NCI-H2196 treated with DMSO at 0.1 percent for 48 hours (cell line): Measurements from ENCODE around the gene PARD3B.

Experiments used
- DNase-seq: peaks from one replicate; lab custom pipeline; 2025; ENCODE audit not compliant: unreplicated experiment; lab: John Stamatoyannopoulos, UW

The PARD3B gene

DNA sequence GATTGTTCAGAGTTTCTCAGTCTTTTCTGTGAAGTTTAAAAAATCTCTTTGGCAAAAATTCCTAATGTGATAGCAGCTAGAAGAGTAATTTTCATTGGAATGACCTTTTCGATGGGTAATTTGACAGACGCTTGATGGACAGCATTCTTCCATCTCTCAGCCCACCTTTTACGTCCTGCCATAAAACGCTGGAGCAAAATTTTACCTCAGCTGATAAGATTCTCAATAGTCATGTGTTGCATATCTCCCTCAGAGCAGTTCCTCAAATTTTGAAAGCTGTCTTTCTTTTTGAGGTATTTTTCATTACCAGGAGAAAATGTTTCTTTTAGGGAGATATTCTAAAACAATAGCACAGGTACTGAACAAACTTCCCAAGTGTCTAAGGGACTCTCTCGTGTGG lies 441.4 kb downstream of the PARD3B start:
- no peak for DNase-seq

DNA sequence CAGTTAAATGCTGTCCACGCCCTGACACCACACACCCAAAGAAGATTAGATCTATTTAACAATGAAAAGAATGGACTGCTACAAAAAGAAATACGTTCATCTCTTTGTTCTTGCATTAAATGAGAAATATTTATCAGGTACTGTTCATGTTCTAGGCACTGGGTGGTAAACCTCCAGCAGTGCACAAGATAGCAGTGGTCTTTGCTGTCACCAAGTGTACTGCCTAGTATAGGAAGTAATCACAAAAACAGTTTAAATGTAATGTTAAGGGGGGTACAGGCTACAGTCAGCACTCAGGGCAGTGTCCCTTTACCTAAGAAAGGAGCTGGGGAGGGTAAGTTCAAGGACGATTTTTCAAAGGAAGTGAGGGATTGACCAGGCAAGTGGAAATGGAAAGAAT lies 443.6 kb downstream of the PARD3B start:
- DNase-seq = no peak

DNA sequence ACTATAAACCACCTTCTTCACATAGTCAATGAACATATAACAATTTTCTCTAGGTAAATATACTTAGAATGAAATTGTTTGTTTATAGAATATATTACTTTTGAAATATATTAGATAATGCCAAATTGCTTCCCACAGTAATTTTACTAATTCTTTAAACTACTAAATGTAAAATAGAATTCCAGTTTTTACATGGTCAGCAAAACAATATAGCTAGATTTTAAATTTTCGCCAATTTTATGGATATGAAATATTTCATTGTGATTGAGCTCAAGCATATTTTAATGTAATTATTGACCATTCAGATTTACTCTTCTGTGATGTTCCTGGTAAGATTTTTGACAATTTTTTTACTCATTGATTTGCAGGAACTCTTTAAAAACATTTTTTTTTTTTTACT lies 444.6 kb downstream of the PARD3B start:
- DNase-seq = no peak

DNA sequence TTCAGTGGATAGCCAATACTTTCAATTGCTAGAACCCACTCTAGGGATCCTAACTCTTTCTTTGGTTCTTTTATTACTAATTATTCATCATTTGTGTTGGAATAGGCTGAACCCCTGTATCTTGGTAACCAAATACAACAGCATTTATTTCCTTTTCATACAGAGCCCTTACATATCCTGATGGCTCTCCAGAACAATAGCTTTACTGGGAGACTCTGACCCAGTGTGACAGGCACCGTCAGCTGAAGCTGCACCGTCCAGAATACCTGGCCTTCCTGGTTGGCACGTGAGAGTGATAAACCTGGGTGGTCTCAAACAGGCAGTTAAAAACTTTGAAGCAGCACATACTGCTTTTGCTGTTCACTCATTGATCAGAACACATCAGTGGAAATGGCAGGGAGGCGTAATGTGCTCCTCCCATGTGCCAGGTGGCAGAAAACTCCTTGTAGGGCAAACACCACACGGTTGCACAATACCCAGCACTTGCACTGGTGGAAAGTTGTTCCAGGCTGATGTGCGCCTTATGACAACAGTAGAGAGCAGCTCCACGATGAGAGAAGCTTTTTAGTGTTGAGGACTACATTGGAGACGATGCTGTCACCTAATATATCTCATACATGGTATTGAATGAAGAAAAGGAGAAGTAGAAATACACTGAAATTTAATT lies 456.2 kb downstream of the PARD3B start:
- no peak for DNase-seq

DNA sequence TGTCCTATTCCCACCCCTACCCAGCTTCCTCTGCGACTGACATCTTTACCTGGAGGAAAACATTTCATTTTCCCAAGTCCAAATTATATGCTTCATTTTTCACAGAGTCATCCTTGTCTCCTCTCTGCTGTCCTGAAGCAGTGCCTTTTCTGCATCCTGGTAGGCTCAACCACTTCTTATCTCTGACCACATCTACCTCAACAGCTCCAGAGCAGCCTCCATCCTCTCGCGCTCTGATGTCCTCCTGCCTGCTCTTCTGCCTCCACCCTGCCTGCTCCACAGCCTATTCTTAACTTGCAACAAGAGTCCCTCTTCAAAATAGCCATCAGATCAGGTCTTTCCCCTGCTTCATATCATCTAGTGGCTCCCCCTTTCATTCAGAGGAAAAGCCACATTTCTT lies 457.1 kb downstream of the PARD3B start:
- DNase-seq = no peak

DNA sequence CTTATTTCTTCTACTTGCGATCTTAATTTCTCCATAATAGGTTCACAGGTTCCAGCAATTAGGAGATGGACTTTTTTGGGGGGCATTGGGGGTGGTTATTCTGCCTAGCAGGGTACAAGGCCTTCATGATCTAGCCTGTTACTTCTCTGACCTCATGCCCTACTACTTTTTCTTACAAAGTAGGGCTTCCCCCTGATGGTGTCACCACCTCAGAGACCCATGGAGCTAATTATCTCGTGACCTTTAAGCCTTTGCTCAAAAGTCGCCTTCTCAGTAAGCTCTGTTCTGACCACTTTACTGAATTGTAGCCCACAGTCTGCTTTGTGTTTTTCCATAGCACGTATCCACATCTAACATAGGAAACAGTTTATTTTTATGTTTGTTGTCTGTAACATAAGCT lies 458.0 kb downstream of the PARD3B start:
- DNase-seq = no peak

DNA sequence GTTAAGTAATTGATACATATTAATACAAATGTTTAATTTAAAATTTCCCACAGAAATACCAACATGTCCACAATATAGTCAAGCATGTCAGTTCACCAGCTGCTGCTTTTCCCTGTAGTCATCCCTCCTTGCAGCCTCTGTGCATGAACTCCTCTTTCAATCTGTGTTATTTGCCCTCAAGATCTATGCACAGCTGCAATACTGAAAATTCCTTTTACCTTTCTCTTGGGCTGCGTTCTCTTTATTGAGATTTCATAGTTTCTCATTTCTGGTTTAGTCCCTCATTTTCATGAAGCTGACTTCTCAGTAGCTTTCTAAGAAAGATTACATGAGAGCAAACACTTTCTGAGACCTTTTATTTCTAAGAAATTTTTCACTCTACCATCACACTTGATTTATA lies 464.9 kb downstream of the PARD3B start:
- no peak for DNase-seq

DNA sequence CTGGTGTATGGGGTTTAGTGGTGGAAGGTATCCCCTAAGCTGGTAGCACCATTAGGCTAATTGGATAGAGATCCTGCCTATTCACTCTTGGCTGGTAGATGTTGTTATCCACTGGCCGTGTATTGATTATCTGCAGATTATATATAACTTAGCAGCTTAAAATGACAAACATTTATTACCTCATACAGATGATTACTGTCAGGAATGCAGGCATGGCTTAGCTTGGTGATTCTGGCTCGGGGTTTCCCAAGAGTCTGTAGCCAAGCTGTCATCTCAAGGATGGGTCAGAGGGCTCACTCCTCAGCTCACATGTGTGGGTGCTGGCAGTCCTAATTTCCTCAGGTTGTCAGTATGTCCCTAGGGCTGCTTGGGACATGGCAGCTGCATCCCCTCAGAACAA lies 465.8 kb downstream of the PARD3B start:
- DNase-seq = no peak

DNA sequence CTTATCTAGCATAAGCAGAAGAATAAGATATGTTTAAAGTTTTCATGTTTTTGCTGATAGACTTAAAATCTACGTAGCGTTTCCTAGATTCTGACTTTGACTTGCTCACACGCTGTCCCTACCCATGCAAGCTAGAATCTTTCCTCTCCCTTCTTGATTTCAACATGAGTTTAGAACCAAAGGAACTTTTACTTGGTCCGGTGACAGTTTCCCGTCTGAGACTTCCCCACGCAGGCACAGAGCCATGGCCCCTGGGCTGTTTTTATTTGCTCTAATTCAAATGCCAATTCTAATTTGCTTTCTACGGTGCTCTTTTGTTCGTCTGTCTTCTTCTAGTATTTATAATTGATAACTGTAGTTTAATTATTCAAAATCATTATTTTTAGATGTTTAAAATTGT lies 467.7 kb downstream of the PARD3B start:
- no peak for DNase-seq

DNA sequence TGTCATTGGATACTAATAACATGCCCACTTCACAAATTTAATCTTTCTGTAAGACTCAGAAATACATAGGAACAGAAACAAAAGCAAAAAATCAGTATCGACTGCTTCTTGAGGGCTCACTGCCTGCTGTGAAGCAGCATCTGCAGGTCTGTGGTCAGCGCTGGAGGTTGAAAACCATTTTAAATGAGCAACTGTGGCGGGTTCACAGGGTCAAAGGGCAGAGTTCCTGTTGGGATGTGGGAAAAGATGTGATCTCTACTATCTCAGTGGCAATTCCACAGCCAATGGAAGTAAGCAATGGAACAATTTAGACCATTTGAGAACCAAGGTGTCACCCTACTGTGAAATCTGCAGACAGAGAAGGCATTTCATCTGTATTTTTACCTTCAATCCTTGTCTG lies 468.3 kb downstream of the PARD3B start:
- DNase-seq = no peak

DNA sequence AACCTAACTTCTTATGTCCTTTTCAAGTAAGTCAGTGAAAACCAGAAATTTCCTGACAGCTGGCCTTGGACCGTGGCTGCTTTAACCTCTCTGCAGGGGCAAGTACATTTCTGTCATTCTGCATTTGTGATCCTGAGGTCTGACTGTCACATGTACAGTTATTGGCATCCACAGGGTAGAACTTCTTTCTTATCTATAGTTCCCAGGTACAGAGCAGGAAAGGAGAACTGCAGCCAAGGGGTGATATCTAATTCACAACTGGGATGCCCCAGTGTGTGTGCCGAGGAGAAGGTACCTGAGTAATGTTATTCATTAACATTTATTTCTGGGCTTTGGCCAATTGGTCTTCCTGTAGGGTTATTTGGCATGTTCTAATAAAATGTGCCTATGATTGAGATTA lies 468.9 kb downstream of the PARD3B start:
- DNase-seq = no peak

DNA sequence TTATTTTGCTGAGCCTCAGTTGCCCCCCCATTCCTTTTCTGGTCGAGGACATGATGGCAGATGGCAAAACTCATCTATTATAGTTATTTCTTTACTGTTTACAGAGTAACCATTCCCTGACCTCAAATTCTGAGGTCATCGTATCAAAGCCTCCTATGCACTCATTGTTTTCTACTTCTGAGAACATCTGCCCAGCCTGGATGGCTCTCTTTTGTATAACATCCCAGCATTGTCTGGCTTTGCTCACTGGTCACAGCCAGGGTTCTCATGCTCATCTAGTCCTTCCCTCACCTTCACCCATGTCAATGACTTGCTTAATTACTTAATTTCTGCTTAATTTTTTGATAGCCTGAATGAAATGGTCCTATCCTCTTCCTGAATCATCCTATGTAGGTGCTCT lies 472.1 kb downstream of the PARD3B start:
- DNase-seq = no peak

DNA sequence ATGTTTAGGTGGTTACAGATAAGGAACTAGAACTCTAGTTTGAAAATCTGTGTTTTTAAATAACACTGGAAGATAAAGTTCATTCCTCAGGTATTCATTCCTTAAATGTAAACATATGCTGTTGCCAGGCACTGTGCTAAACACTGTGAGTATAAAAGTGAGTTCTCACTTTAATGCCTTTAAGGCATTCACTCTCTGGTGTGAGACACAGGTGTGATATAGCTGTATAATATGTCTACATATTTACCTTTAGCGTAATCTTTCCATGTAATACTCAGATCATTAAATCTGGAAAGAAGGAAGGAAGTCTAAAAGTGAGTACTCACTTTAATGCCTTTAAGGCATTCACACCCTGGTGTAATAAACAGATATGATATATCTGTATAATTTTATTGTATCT lies 472.6 kb downstream of the PARD3B start:
- no peak for DNase-seq

DNA sequence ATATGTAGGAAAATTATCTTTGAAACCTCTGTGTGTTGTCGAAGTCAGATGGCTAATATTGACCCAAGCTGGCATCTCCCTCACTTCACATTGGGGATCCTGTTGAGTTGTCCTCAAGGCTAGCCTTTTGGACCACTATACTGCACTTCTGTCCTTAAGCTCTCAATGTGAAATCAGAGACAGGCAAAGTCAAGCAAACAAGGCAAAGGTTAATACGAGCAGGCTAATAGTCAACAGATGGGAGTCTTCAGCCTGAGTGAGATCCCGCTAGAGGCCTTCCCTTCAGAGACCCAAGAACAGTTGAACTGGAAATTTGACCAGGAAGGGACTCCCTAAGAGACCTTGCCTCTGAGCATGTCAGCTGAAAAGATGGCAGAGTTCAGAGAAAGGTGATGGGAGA lies 475.4 kb downstream of the PARD3B start:
- DNase-seq = no peak

DNA sequence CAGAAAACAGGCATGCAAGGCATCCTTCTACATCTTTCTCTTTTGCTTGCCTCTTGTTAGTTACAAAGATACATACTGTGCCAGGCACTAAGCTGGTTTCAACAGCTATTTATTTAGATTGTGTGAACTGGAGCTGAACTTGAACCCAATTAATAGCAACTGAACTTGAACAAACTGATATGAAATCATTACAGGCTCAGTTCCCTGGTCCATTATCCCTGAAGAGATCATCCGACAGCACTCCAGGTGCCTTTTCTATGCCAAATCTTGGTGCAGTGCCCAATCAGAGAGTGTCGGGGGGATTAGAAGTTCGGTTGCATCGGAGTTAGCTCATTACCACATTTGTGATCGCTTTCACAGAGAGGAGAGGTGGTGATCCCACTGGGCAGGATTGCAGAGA lies 477.6 kb downstream of the PARD3B start:
- DNase-seq = no peak

DNA sequence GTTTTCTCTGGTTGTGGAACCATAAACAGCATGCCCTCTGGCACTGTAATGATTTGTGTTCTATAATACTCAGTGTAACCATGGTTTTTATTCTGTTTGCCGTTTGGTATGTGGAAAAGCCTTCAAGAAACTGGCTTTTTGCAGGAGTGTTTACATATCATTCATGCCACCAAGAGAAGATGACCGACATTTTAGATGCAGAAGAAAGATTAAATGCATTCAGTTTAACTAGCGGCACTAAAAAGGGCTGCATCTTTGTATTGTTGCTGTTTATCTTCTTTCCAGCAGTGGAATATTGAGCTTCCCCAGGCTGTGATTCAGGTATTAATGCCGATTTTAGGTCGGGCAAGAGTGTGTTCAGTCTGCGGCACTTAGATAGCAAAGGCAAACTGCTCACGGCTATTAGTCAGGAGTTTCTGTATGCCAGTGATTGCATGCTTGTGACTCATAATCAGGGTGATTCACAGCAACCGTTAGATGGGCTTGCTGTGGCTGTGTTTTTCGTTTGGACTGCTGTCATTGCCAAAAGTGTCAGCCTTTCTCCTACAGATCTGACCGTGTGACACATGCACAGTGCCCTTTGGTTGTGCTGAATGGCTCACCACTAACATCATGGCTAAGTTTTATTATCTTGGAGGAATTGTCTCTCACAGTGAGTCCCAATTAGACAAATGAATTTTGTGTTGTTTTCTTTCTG lies 479.7 kb downstream of the PARD3B start:
- DNase-seq = no peak

DNA sequence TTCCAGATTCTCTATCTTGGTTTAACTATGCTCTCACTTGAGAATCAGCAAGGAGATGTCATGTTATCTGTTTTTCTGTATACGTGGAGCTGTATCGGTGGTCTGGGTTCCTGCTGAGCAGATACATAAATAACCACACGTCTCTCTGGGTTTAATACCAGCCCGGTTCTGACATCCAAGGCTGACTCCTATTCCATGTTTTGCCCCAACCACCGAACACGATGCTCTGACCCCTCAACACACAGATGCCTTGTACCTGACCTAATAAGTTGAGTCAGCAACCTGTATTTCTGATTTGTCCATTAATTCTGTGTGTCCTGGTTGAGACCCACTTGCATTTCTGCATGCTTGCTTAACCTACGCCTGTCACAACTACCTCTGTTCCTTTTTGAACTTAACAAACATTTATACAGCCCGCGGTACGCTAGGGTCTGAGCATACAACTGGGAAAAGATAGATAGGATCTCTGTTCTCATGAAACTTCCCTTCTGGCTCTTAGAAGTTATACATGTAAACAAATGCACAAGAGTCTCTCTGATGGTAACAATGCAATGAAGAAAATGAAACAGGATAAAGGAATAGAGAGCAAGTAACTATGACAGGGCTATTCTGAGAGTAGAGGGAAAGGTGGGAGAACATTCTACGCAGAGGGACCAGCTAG lies 480.4 kb downstream of the PARD3B start:
- no peak for DNase-seq

DNA sequence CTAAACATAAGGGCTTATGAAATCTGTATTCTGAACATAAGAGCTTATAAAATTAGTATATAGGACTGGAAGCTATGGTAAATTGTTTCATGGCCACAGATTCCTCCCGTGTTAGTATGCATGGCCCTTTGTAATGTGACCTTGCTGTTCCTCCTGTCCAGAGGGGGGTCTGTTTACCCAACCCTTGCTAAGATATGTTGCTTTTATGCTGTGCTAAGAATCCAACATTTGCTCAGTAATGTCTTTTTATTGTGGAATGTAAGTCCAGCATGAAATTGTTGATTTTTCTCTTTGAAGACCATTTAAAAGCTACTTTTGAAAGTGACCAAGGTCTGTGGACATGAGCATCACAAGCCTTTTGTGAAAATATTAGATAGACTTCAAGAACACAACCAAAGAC lies 485.4 kb downstream of the PARD3B start:
- no peak for DNase-seq

DNA sequence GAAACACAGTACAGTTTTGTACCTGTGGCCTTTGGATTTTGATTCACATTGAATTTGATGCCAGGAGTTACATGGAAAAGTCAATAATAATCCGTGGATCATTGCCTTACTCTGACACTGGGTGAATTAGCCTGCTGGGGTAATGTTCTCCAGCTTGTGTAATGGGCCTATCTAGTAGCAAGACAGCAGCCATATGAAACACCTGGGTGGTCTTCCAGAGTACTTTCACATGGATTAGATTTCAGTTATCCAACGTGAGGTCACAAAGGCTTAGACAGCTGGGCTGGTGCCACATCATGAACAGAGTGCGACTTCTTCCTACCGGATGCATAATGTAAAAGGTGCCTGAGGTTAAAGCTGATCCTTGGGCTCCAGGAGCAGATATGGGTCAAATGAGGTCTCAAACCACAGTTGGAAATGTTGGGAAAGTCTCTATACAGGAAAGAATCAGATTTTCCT lies 486.8 kb downstream of the PARD3B start:
- DNase-seq = no peak

DNA sequence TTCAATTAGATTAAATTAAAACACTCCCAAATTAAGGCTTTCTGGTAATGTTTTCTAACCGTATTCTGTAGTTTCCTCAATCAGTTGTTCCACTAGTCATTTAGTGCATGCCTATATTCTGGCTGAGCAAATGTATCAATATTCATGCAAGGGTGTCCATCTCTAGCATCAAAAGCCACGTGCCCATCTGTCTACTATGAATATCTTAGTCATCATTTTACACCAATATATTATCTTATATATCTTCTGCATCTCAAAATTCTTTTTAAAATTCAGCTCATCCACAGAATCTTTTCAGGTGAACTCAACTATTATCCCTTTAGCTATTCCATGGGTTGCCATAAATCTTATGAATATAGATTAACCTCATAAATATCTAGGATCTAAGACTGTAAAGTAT lies 488.2 kb downstream of the PARD3B start:
- DNase-seq = no peak

DNA sequence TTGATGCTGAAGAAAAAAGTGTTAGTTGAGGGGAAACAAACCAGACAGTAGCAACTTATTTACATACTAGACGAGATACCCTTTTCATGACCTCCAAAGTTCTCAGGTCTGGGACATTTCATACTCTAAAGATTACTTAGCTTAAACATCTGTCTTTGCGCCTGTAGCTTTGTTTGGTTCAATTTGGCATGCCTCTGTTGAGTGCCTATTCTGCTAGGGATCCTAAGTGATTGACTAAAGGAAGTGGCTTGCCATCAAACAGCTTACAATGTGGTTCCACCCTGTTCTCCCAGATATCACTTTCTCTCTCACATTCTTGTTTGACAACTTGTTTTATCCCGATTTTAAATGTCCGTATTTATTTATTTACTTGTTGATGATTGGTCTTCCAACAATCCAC lies 488.8 kb downstream of the PARD3B start:
- DNase-seq = no peak

DNA sequence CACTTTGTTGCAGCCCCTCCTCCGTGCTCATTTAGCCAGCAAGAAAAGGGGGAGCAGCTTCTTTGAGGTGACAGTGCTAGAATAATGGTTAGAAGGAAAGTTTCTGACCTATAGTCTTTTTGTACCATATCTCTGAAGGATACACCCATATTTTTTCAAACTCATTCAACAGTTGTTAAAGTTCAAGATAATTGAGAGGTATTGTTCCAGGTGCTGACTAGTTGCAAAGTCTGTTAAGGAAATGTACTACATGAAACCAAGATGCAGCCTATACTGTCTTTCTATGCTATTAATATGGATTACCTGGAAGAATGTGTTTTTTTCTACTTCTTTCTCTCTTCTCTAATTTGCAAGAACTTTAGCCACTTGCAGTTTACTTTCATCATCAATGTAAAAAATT lies 495.0 kb downstream of the PARD3B start:
- no peak for DNase-seq
